ENCODE measurements around the gene ZNF771. TPM values are rescaled to one million over a fixed set of nuclear protein-coding genes. Genes with fewer than 3 reads are reported as not detected.

ZNF771 gene
- total and polyA plus RNA-seq, 2 donors from 2014 or later: 7.8 to 14.8 TPM

DNA sequence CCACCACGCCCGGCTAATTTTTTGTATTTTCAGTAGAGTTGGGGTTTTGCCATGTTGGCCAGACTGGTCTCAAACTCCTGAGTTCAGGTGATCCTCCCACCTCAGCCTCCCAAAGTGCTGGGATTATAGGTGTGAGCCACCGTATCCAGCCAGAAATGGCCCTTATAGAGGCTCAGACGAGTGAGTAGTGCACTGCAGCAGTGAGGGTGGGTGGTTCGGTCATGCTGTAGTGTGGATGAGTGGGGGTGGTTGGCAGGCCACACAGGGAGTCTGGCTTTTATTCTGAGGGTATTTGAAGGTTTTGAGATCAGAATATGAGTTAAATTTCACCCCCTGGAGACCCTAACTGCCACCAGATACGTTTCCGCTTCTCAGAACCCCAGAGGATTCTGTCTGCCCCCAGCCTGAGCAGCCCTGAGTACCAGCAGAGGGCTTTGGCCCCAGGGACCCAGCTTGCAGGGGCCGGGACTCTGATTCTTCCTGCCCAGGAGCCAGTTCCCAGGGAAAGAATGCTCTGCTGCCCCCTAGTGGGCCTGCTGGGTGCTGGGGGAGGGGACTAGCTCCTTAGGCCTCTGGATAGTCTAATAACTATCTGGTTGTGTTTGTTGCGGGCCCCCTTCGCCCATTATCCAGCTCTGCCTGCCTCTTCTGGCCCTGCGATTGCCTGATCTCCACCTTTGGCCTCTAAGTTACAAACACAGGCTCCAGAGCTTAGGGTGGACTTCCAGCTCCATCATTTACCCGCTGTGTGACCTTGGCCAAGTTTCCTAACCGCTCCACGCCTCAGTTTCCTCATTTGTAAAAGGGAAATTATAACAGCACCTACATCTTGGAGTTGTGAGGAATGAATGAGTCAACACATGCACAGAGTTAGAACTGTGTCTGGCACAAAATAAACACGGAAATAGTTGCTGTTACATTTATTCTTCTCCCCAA lies 2.0 kb downstream of the ZNF771 start:
- Histone ChIP-seq H3K9ac (ENCODE audit: low read length in 3 of 3) (peak overlapping the region in 1 of 3 donors; percentile 43), H3K27ac (ENCODE audit: low read depth in 2 of 2, low read length in 2 of 2) (peak overlapping the region in 1 of 2 donors; percentile 30), H3K27me3 (ENCODE audit: control insufficient read depth, insufficient read depth, low read length) (no peaks in the 10 kb centered on the region), H3K4me3 (ENCODE audit: low read length in 3 of 3) (peak overlapping the region in 1 of 3 donors; percentile 25), H3K36me3 (ENCODE audit: control insufficient read depth in 2 of 3, insufficient read depth in 3 of 3, low read length in 3 of 3) (peaks cover 0 to 5% (median 4%) of the 10 kb centered on the region in 3 donors), H3K9me3 (ENCODE audit: control insufficient read depth in 2 of 3, insufficient read depth in 1 of 3, low read length in 3 of 3) (no peaks in the 10 kb centered on the region), H3K4me1 (ENCODE audit: control insufficient read depth in 2 of 3, insufficient read depth in 2 of 3, low read depth in 1 of 3, low read length in 3 of 3) (peaks cover 0 to 25% (median 17%) of the 10 kb centered on the region in 3 donors)
- FAIRE-seq (no peak), DNase-seq (peak; percentile 93 to 96 (median 94))
- TF ChIP-seq, protein P1, sequence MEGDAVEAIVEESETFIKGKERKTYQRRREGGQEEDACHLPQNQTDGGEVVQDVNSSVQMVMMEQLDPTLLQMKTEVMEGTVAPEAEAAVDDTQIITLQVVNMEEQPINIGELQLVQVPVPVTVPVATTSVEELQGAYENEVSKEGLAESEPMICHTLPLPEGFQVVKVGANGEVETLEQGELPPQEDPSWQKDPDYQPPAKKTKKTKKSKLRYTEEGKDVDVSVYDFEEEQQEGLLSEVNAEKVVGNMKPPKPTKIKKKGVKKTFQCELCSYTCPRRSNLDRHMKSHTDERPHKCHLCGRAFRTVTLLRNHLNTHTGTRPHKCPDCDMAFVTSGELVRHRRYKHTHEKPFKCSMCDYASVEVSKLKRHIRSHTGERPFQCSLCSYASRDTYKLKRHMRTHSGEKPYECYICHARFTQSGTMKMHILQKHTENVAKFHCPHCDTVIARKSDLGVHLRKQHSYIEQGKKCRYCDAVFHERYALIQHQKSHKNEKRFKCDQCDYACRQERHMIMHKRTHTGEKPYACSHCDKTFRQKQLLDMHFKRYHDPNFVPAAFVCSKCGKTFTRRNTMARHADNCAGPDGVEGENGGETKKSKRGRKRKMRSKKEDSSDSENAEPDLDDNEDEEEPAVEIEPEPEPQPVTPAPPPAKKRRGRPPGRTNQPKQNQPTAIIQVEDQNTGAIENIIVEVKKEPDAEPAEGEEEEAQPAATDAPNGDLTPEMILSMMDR (IDR thresholded peaks at IDR 0.05; ENCODE audit: borderline replicate concordance, extremely low read depth, insufficient read depth): peak; percentile 96
- intact Hi-C loops (cut with DNase I): no loop called here

DNA sequence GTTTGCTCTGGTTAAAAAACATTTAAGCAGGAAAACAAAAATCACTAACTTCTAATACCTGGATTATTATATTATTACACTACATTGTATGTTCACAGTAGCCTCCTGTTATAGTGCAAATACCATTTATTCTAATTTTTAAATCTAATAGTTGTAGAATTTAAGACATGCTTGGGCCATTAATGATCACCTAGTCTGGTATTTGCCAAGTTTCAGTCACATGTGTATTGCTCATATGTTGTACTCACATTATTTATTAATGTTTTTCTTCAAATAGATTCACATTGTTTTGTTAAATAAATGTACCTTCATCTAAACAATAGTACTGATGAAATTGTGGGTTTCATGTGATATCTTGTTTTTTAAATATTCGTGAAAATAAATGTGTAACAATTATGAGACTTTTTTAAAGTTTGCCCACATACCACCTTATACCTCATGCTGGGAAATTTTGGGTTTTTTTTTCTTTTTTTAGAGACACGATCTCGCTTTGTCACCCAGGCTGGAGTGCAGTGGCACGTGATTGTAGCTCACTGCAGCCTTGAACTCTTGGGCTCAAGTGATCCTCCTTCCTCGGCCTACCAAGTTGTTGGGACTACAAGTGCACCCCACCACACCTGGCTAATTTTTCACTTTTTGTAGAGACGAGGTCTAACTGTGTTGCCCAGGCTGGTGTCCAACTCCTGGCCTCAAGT lies 5.9 kb downstream of the ZNF771 start:
- Histone ChIP-seq H3K4me3 (ENCODE audit: low read length in 3 of 3) (no peak overlapping the region), H3K36me3 (ENCODE audit: control insufficient read depth in 2 of 3, insufficient read depth in 3 of 3, low read length in 3 of 3) (peaks cover 0 to 5% (median 4%) of the 10 kb centered on the region in 3 donors), H3K27ac (ENCODE audit: low read depth in 2 of 2, low read length in 2 of 2) (peak overlapping the region; percentile 79 to 92), H3K9me3 (ENCODE audit: control insufficient read depth in 2 of 3, insufficient read depth in 1 of 3, low read length in 3 of 3) (no peaks in the 10 kb centered on the region), H3K9ac (ENCODE audit: low read length in 3 of 3) (peak overlapping the region in 1 of 3 donors; percentile 80), H3K27me3 (ENCODE audit: control insufficient read depth, insufficient read depth, low read length) (no peaks in the 10 kb centered on the region), H3K4me1 (ENCODE audit: control insufficient read depth in 2 of 3, insufficient read depth in 2 of 3, low read depth in 1 of 3, low read length in 3 of 3) (peaks cover 0 to 25% (median 12%) of the 10 kb centered on the region in 3 donors)
- intact Hi-C loops (cut with DNase I): no loop called here
- TF ChIP-seq, protein P1 (IDR thresholded peaks at IDR 0.05; ENCODE audit: borderline replicate concordance, extremely low read depth, insufficient read depth): no peak
- FAIRE-seq (peak; percentile 21), DNase-seq (no peak)

DNA sequence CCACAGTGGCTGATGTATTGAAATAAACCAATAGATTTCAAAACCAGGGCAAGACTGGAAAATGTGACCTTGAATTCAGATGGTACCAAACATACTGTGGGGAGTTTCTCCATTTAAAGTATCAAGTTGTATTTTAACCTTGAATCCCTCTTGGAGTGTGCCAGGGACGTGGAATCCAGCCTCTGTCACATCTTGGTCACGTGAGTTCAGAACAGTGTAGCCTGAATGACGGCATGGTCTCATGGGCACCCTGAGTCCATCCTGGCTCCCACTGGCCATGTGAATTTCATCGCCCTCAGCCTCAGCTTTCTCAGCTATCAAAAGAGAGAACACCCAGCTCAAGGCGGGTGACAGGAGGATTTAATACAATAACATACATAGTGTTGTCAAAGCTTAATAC lies 6.8 kb downstream of the ZNF771 start:
- peak overlapping the region; percentile 78 to 92 for H3K27ac ChIP-seq (ENCODE audit: low read depth in 2 of 2, low read length in 2 of 2)
- peaks cover 0 to 5% (median 4%) of the 10 kb centered on the region in 3 donors for H3K36me3 ChIP-seq (ENCODE audit: control insufficient read depth in 2 of 3, insufficient read depth in 3 of 3, low read length in 3 of 3)
- no peaks in the 10 kb centered on the region for H3K27me3 ChIP-seq (ENCODE audit: control insufficient read depth, insufficient read depth, low read length)
- FAIRE-seq (no peak), DNase-seq (peak in 1 of 5 donors; percentile 35)
- H3K4me3 ChIP-seq (ENCODE audit: low read length in 3 of 3): no peak overlapping the region
- peak overlapping the region in 1 of 3 donors; percentile 80 for H3K9ac ChIP-seq (ENCODE audit: low read length in 3 of 3)
- H3K9me3 ChIP-seq (ENCODE audit: control insufficient read depth in 2 of 3, insufficient read depth in 1 of 3, low read length in 3 of 3): no peaks in the 10 kb centered on the region
- intact Hi-C loops (cut with DNase I): no loop called here
- H3K4me1 ChIP-seq (ENCODE audit: control insufficient read depth in 2 of 3, insufficient read depth in 2 of 3, low read depth in 1 of 3, low read length in 3 of 3): peaks cover 0 to 25% (median 9%) of the 10 kb centered on the region in 3 donors
- TF ChIP-seq, protein P1 (IDR thresholded peaks at IDR 0.05; ENCODE audit: borderline replicate concordance, extremely low read depth, insufficient read depth): no peak

Data from kidney (tissue), 14 donors.